ENCODE measurements around the gene ANKRD40.

Gene ANKRD40

DNA sequence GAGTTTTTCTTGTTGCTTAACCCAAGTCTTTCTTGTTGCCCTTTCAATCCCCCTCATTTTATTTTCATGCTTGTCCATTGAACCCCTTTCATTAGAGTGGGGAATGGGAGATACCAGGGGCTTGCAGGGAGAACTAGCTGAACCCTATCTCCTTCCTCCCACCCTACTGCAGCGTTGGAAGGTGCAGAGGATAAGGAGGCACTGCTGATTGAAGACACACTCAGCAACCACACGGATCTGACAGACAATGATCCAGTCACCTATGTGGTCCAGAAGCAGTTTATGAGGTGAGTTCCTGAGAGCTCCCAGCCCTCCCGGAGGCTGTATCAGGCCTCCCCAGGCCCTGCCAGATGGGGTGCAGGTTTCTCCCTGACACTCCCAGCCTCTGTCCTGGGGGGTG, 32.5 kb downstream of the ANKRD40 start:
- TF ChIP-seq CTCF (IDR thresholded peaks at IDR 0.05) = no peak

DNA sequence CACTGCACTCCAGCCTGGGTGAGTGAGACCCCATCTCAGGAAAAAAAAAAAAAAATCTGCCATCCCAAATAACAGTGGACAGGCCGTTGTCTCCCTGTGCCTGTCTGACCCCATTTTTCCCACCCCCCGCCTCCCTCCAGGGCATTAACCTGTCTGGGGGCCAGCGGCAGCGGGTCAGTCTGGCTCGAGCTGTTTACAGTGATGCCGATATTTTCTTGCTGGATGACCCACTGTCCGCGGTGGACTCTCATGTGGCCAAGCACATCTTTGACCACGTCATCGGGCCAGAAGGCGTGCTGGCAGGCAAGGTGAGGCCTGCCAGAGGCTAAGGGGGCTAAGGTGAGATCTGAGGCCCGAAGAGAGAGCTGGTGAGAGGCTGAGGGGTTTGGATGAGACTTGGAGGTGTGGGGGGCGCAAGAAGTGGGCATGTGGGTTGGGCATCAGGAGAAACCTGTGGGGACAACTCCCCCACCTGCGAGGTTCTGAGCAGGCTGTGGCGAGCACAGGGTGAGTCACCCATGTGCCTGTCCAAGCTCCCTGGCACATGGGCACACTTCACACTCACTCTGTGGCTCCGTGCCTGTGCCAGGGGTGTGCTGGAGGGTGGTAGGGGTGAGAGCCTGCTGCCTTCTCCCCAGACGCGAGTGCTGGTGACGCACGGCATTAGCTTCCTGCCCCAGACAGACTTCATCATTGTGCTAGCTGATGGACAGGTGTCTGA, 34.7 kb downstream of the ANKRD40 start:
- TF ChIP-seq CTCF (IDR thresholded peaks at IDR 0.05) = no peak

DNA sequence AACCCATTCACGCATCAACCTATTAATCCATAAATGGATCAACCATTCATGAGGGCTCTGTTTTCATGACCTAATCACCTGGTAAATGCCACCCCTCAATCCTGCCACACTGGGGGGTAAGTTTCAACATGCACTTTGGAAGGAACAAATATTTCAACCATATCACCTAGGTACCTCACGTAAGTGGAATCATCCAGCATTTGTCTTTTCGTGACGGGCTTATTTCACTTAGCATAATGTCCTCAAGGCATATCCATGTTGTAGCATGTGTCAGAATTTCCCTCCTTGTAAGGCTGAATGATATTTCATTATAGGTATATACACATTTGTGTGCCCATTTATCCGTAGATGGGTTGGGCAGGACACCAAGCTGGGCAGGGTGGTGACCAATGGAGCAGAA, 35.6 kb downstream of the ANKRD40 start:
- TF ChIP-seq CTCF (IDR thresholded peaks at IDR 0.05) = no peak

DNA sequence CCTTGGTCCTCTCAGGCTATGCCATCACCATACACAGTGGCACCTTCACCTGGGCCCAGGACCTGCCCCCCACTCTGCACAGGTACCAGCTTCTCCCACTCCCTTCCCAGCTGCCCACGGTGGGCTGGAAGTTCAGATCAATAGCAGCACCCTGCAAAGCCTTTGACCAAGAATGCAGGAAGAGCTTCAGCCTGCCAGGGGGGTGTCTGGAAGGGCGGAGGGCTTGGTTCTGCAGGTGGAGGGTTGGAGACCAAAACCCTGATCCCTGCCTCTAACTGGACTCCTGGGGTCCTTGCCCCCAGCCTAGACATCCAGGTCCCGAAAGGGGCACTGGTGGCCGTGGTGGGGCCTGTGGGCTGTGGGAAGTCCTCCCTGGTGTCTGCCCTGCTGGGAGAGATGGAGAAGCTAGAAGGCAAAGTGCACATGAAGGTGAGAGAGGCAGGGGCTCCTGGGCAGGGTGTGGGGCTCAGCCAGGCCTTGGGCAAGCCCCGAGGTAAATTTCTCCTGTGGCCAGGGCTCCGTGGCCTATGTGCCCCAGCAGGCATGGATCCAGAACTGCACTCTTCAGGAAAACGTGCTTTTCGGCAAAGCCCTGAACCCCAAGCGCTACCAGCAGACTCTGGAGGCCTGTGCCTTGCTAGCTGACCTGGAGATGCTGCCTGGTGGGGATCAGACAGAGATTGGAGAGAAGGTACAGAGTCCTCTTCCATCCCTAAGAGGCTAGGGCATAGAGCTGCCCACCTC, 38.7 kb downstream of the ANKRD40 start:
- TF ChIP-seq CTCF (IDR thresholded peaks at IDR 0.05) = no peak

DNA sequence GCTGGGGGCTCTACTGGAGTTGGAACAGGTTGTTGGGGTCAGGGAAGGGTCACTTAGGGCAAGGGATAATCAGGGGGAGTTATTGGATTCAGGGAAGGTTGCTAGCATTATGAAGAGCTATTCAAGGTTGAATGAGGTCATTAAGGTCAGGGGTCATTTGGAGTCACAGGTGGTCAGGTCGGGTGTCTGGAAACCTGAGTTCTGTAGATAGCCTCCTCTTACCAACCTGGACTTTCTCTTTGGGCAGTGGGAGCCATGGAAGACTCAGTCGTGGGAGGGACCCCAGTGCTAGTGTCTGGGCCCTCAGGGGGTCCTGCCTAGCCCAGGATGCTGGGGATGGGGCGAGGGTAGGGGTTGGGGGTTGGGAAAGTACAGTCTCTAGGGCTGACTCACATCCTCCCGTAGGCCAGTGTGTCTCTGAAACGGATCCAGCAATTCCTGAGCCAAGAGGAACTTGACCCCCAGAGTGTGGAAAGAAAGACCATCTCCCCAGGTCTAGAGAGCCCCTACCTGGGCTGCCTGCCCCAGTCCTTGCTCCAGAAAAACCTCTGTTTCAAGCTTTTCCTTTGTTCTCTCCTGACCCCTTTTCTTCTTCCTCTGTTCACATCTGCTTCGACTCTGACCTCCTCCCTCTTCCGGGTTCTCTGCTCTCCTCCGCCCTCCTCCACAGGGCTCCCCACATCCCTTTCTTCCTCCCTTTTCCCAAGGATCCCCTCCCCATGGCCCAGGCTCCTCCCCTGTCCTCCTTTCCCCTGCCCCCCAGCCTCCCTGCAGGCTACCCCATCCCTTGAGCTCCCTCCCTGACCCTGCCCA, 39.5 kb downstream of the ANKRD40 start:
- no peak for TF ChIP-seq CTCF (IDR thresholded peaks at IDR 0.05)

- TF ChIP-seq CTCF (IDR thresholded peaks at IDR 0.05) = no peak
Measured at GRCh38 chr17:50667259-50668024, 40.3 kb downstream of the ANKRD40 start.

DNA sequence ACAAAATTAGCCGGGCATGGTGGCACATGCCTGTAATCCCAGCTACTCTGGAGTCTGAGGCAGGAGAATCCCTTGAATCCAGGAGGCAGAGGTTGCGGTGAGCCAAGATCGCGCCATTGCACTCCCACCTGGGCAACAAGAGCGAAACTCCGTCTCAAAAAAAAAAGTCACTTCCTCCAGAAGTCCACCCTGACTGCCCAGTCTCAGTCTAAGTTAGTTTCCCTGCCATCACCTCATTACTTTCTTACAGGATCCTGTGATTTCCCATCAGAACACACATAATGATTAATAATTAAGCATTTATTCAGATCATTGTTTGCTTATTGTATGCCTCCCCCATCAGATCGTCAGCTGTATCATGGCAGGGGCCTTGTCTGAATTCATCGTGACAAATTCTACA, 41.4 kb downstream of the ANKRD40 start:
- TF ChIP-seq CTCF (IDR thresholded peaks at IDR 0.05) = no peak

Measured in LNCAP (cell line).